Glutamatergic neuron (in vitro differentiated cells): Measurements from ENCODE around the gene C1QTNF12. TPM values are rescaled to one million over a fixed set of nuclear protein-coding genes. Genes with fewer than 3 reads are reported as not detected.

Source experiments
- DNase-seq: peaks from one replicate; pipeline ENCODE4 v3.0.0; 2022
- H3K27ac Mint-ChIP-seq: one replicate; pipeline ENCODE4 v1.8.0; 2020; ENCODE audit warnings: mild to moderate bottlenecking, mixed read lengths, inconsistent platforms; ENCODE audit not compliant: unreplicated experiment
- H3K27me3 Mint-ChIP-seq: one replicate; pipeline ENCODE4 v1.8.0; 2020; ENCODE audit warnings: mild to moderate bottlenecking, moderate library complexity, mixed read lengths, inconsistent platforms; ENCODE audit not compliant: unreplicated experiment
- H3K36me3 Mint-ChIP-seq: one replicate; pipeline ENCODE4 v1.8.0; 2020; ENCODE audit warnings: mild to moderate bottlenecking, mixed read lengths, inconsistent platforms; ENCODE audit not compliant: unreplicated experiment
- H3K4me1 Mint-ChIP-seq: one replicate; pipeline ENCODE4 v1.8.0; 2020; ENCODE audit warnings: mild to moderate bottlenecking, low read depth, mixed read lengths, inconsistent platforms; ENCODE audit not compliant: unreplicated experiment
- H3K4me3 Mint-ChIP-seq: one replicate; pipeline ENCODE4 v1.8.0; 2020; ENCODE audit warnings: mild to moderate bottlenecking, mixed read lengths, inconsistent platforms; ENCODE audit not compliant: unreplicated experiment
- H3K9me3 Mint-ChIP-seq: one replicate; pipeline ENCODE4 v1.8.0; 2020; ENCODE audit warnings: mild to moderate bottlenecking, moderate library complexity, mixed read lengths, inconsistent platforms; ENCODE audit not compliant: unreplicated experiment
- total RNA-seq: library from RNA; stranded (reverse); fragmentation: NEBNext Ultra II Directional; extraction: Animal tissue kit (Norgen Biotek cat#: 25700); gene quantifications from one replicate; pipeline ENCODE4 v1.2.1, GENCODE V29; 2021; ENCODE audit not compliant: unreplicated experiment
- TF ChIP-seq, protein P1 (sequence below): fragments of 200-600 bp; sonication (generic); IDR thresholded peaks from one replicate; pipeline ENCODE4 v1.5.0; 2021; ENCODE audit not compliant: partially characterized antibody, unreplicated experiment

C1QTNF12 gene
- total RNA-seq, 1 donor from 2014 or later, result 9.1 TPM

DNA sequence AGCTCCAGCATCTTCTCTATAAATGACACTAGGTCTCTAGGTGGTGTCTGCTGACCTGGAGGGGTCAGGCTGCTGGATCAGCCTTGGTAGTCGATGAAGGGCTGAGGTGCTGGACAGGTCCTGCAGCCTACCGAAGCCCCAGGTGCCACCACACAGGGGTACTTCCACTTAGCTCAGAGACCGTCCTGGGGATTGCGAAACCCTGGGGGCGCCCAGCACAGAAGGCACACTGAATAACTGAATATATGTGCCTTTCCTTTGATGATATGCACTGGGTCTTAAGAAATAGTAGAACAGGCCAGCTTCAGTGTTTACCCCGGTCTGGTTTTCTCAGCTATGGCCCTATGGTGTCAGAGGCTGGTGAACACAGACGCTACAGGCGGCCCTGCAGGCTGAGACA lies 16.2 kb upstream of the C1QTNF12 start:
- Mint-ChIP-seq H3K27ac (no peak overlapping the region), H3K4me1 (peaks cover 17% of the 10 kb centered on the region), H3K36me3 (no peaks in the 10 kb centered on the region)

DNA sequence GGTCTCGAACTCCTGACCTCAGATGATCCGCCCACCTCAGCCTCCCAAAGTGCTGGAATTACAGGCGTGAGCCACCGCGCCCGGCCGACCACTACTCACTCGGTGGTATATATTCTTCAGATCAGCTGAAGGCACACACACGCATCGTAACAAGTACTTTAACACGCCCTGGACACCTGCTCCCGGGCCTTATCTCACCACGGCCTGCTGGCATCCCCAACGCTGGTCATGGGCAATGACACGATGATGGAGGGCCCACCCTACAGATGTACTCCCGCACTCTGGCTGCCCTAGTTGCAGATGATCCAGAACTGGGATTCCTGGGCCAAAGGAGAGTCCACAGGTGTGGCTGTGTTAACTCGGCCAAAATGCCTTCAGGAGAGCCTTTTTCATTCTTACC lies 15.5 kb upstream of the C1QTNF12 start:
- Mint-ChIP-seq H3K36me3 (no peaks in the 10 kb centered on the region), H3K4me1 (peaks cover 17% of the 10 kb centered on the region), H3K9me3 (peaks cover 15% of the 10 kb centered on the region), H3K27ac (no peak overlapping the region), H3K27me3 (peaks cover 7% of the 10 kb centered on the region), H3K4me3 (no peak overlapping the region)
- DNase-seq, result no peak
- TF ChIP-seq, protein P1, sequence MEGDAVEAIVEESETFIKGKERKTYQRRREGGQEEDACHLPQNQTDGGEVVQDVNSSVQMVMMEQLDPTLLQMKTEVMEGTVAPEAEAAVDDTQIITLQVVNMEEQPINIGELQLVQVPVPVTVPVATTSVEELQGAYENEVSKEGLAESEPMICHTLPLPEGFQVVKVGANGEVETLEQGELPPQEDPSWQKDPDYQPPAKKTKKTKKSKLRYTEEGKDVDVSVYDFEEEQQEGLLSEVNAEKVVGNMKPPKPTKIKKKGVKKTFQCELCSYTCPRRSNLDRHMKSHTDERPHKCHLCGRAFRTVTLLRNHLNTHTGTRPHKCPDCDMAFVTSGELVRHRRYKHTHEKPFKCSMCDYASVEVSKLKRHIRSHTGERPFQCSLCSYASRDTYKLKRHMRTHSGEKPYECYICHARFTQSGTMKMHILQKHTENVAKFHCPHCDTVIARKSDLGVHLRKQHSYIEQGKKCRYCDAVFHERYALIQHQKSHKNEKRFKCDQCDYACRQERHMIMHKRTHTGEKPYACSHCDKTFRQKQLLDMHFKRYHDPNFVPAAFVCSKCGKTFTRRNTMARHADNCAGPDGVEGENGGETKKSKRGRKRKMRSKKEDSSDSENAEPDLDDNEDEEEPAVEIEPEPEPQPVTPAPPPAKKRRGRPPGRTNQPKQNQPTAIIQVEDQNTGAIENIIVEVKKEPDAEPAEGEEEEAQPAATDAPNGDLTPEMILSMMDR, result no peak

More for the DNA sequence above, 16.2 kb upstream of the C1QTNF12 start:
- Mint-ChIP-seq H3K27me3 (peaks cover 5% of the 10 kb centered on the region), H3K9me3 (peaks cover 15% of the 10 kb centered on the region), H3K4me3 (no peak overlapping the region)
- no peak for DNase-seq
- TF ChIP-seq, protein P1, result no peak

DNA sequence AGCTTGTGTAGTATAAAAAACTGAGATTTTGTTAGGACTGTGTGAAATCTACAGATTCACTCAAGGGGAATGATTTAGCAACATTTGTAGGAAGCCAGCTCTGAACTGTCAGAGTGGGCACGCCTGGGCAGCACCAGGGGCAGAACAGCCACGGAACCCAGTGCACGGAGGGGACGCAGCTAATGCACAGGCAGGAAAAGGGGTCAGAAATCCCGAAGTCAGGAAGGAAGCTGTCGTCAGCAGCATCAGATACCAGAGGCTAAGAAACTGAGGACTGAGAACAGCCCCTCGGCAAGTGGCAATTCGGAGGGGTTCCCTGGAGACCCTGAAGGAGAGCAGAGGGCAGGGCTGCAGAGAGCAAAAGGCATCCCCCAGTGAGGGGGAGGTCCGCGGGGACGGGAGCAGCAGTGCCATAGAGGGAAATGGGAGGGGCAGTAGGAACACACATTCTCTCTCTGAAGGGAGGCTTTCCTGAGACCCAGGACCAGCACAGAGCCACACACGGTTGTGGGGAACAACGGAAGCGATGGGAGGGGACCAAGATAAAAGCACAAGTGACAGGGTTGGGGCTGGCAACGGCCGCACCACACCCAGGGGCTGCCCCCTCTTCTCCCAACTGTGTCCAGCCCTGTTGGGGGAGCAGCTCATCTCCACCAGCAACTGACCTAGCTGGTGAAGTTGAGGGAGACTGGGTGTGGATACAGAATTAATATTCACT lies 14.5 kb upstream of the C1QTNF12 start:
- Mint-ChIP-seq H3K27ac (peak overlapping the region; percentile 56), H3K27me3 (peaks cover 7% of the 10 kb centered on the region), H3K4me1 (peaks cover 21% of the 10 kb centered on the region), H3K9me3 (peaks cover 14% of the 10 kb centered on the region), H3K4me3 (peak overlapping the region; percentile 61), H3K36me3 (no peaks in the 10 kb centered on the region)
- TF ChIP-seq, protein P1, result no peak
- DNase-seq, result peak; percentile 38

DNA sequence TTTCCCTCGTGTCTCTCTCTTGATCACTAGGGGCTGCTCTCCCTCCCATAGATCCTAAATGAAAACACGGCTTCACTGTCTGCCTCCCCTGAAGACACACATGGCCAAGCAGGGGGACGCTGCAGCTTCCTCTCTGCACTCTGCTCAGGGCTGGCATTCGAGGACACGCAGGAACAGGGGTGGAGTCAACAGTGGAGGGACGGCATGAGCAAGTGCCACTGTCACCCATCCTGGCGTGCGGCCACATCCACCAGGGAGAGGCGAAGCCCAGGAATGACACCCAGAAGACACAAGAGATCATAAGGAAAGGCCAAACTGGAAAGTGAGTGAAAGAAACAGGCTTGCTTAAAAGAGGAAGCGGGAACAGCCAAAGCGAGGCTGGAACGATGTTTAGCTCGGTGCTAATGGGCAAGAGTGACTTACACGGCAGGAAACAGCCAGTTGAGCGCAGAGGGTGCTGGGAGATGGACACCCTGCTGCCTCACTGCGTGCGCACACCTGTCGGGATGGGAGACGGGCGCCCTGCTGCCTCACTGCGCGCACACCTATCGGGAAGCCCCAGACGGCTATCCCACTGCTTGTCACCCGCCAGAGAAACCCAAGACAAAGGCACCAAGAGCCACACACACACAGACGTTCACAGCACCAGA lies 13.6 kb upstream of the C1QTNF12 start:
- Mint-ChIP-seq H3K27me3 (peaks cover 7% of the 10 kb centered on the region), H3K4me1 (peaks cover 23% of the 10 kb centered on the region), H3K4me3 (peak overlapping the region; percentile 22), H3K27ac (peak overlapping the region; percentile 56), H3K36me3 (no peaks in the 10 kb centered on the region), H3K9me3 (peaks cover 9% of the 10 kb centered on the region)
- DNase-seq, result no peak
- TF ChIP-seq, protein P1, result no peak

DNA sequence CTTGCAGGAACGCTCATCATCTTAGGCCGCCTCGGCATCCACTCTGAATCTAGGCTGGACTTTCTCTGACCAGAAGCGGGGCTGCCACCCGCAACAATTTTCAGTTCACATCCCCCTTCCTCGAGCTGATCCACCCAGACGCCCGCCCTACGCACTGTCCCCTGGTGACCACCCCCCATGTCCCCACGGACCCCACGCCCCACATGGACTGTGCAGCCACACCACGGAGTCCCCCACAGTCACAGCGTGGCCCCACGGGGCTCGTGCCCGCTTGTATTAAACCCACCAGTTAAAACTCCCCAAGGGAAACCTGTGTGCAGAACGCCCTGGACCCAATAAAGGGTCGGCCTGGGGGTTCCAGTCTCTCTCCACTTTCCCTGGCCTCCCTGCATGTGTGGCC lies 13.0 kb upstream of the C1QTNF12 start:
- peaks cover 7% of the 10 kb centered on the region for H3K27me3 Mint-ChIP-seq
- H3K4me1 Mint-ChIP-seq, result peaks cover 23% of the 10 kb centered on the region
- no peaks in the 10 kb centered on the region for H3K36me3 Mint-ChIP-seq
- DNase-seq, result no peak
- H3K4me3 Mint-ChIP-seq, result no peak overlapping the region
- H3K27ac Mint-ChIP-seq, result peak overlapping the region; percentile 56
- TF ChIP-seq, protein P1, result no peak
- peaks cover 11% of the 10 kb centered on the region for H3K9me3 Mint-ChIP-seq
